ENCODE measurements around the gene MYO5A.
"Not testable (repeated sequence)": the region's sequence is repeated elsewhere in the genome, so short reads cannot be mapped to it uniquely, and the experiment has no call there.

DNA sequence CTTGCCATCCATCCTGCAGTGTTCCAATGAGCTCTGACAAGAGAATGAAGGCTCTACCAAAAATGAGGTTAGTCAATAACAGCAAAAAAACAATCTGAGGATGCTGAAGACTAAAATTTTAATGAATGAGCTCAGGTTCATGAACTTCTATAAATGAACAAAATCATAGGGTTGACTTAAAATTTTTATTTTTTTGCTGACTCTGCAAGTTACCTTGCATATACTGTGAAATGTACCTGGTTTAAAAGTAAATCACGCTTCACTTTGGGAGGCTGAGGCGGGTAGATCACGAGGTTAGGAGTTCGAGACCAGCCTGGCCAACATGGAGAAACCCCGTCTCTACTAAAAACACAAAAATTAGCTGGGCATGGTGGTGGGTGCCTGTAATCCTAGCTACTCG lies 85.5 kb downstream of the MYO5A start:
- TF ChIP-seq, protein P1, sequence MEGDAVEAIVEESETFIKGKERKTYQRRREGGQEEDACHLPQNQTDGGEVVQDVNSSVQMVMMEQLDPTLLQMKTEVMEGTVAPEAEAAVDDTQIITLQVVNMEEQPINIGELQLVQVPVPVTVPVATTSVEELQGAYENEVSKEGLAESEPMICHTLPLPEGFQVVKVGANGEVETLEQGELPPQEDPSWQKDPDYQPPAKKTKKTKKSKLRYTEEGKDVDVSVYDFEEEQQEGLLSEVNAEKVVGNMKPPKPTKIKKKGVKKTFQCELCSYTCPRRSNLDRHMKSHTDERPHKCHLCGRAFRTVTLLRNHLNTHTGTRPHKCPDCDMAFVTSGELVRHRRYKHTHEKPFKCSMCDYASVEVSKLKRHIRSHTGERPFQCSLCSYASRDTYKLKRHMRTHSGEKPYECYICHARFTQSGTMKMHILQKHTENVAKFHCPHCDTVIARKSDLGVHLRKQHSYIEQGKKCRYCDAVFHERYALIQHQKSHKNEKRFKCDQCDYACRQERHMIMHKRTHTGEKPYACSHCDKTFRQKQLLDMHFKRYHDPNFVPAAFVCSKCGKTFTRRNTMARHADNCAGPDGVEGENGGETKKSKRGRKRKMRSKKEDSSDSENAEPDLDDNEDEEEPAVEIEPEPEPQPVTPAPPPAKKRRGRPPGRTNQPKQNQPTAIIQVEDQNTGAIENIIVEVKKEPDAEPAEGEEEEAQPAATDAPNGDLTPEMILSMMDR (IDR thresholded peaks at IDR 0.05; ENCODE audit: insufficient read depth, low read length): not testable (repeated sequence)
- TF ChIP-seq GABPA (IDR thresholded peaks at IDR 0.05; ENCODE audit: low read depth): not testable (repeated sequence)
